GM06990 (cell line): ENCODE results near the gene CTNNA2.
"Not testable (repeated sequence)": the region's sequence is repeated elsewhere in the genome, so short reads cannot be mapped to it uniquely, and the experiment has no call there.

Experiments used
- DNase-seq: peaks from one replicate; pipeline ENCODE4 v3.0.0-alpha.2; 2011; ENCODE audit not compliant: insufficient read length; ENCODE audit errors: extremely low read depth
- H3K27me3 ChIP-seq: replicated peaks from 2 replicates; pipeline ENCODE4 v1.6.0; 2011; ENCODE audit warnings: low read length; ENCODE audit not compliant: control insufficient read depth, insufficient read depth
- H3K36me3 ChIP-seq: 2 replicates; pipeline ENCODE4 v1.5.1; 2011; ENCODE audit warnings: low read length; ENCODE audit not compliant: control insufficient read depth, insufficient read depth
- H3K4me3 ChIP-seq: replicated peaks from 2 replicates; pipeline ENCODE4 v1.5.1; 2011; ENCODE audit warnings: low read depth, mild to moderate bottlenecking, control low read depth, low read length
- TF ChIP-seq, protein P1 (sequence below): IDR thresholded peaks from 2 replicates; pipeline ENCODE4 v1.5.1; 2011; ENCODE audit warnings: low read length, control low read depth, mild to moderate bottlenecking, inconsistent platforms; ENCODE audit not compliant: insufficient read depth, poor library complexity, severe bottlenecking

CTNNA2 gene

DNA sequence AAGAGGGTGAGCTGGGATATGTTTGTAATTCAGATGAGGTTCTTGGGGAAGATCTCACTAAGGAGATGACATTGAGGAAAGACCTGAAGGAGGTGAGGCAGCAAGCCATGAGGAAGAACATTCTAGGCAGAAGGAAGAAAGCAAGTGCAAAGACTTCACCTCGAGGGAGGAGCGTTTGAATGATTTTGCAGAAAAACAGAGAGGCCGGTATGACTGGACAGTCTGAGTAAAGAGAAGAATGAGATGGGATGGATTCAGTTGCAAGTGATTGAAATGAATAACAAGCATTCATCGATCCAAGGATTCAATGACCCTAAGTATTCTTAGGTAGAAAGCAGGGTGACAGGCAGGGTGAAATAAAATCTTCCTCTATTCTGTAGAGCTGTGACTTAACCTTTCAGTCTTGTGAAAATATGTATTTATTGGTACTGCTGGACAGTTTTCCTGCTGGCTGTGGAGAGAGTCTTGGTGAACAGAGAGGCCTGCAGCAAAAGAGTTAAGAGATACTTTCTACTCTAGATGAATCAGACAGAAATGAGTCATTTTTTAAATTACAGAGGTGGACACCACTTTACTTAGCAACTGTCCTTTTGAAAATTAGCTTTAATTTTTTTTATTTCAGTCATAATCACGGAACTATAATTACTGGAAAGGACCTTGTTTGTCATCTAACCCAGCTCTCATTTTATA, 513.3 kb downstream of the CTNNA2 start:
- Histone ChIP-seq H3K4me3 (no peak overlapping the region), H3K27me3 (no peaks in the 10 kb centered on the region), H3K36me3 (no peaks in the 10 kb centered on the region)
- no peak for DNase-seq
- TF ChIP-seq, protein P1, sequence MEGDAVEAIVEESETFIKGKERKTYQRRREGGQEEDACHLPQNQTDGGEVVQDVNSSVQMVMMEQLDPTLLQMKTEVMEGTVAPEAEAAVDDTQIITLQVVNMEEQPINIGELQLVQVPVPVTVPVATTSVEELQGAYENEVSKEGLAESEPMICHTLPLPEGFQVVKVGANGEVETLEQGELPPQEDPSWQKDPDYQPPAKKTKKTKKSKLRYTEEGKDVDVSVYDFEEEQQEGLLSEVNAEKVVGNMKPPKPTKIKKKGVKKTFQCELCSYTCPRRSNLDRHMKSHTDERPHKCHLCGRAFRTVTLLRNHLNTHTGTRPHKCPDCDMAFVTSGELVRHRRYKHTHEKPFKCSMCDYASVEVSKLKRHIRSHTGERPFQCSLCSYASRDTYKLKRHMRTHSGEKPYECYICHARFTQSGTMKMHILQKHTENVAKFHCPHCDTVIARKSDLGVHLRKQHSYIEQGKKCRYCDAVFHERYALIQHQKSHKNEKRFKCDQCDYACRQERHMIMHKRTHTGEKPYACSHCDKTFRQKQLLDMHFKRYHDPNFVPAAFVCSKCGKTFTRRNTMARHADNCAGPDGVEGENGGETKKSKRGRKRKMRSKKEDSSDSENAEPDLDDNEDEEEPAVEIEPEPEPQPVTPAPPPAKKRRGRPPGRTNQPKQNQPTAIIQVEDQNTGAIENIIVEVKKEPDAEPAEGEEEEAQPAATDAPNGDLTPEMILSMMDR, result no peak

DNA sequence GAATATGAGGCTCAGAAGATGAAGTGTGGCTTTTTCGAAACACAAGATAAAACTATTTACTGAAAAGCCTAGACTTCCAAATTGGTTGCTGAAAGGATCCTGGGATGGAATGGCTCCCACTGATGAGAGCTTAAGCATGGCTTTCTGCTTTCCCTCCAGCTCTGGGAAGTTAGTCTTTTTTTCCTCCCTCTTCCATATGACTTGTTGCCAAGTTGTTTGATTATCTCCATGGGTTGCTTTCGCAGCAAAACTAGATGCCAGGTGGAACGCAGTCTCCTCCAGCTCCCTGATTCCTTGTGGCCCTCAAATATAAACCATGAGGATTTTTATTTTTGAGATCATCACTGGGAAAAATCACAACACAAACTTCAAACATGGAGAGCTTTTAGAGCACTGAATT, 515.2 kb downstream of the CTNNA2 start:
- Histone ChIP-seq H3K4me3 (no peak overlapping the region), H3K27me3 (no peaks in the 10 kb centered on the region), H3K36me3 (no peaks in the 10 kb centered on the region)
- no peak for DNase-seq
- TF ChIP-seq, protein P1, result no peak

DNA sequence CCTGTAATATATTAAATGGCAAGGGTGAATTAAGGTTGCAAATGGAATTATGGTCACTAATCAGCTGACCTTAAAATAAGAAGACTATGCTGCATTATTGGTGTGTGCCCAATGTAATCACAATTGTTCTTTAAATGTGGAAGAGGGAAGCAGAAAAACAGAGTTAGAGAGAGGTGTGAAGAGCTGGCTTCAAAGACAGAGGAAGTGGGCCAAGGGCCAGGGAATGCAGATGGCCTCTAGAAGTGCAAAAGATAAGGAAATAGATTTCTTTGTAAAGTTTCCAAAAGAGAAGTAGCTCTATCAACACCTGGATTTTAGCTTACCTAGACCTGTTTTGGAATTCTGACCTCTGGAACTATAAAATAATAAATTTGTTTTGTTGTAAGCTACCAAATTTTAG, 515.7 kb downstream of the CTNNA2 start:
- no peak for DNase-seq
- Histone ChIP-seq H3K4me3 (no peak overlapping the region), H3K36me3 (no peaks in the 10 kb centered on the region), H3K27me3 (no peaks in the 10 kb centered on the region)
- TF ChIP-seq, protein P1, result no peak

DNA sequence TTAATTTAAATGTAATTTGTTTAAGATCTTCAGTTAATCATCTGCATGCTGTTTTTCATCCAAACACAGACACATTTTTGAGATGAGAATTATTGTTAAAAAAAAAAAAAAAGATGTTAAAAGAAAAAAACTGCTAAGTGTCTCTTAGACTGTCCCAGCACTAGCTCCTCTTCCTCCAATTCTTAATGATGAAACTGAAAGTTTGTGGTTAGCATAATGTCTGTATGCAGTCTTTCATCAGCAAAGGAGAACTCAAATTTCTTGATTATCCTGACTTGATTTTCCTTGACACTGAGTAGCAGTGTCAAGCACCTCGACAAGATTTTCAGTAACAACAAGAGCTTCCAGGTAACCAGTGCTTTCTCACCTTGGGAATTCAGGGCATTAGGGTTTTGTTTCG, 517.3 kb downstream of the CTNNA2 start:
- Histone ChIP-seq H3K36me3 (no peaks in the 10 kb centered on the region), H3K27me3 (no peaks in the 10 kb centered on the region), H3K4me3 (no peak overlapping the region)
- DNase-seq, result no peak
- TF ChIP-seq, protein P1, result no peak

DNA sequence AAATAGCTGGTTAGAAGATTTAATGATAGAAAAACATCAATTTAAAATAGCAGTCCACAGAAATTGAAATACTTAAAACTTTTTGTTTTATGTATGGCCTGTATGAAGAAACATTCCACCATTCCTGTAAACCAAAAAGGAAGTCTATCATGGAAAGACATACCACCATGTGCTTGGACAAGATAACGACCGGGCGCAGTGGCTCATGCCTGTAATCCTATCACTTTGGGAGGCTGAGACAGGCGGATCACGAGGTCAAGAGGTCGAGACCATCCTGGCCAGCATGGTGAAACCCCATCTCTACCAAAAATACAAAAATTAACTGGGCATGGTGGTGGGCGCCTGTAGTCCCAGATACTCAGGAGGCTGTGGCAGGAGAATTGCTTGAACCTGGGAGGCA, 519.8 kb downstream of the CTNNA2 start:
- not testable (repeated sequence) for H3K4me3 ChIP-seq, H3K36me3 ChIP-seq, H3K27me3 ChIP-seq, DNase-seq

DNA sequence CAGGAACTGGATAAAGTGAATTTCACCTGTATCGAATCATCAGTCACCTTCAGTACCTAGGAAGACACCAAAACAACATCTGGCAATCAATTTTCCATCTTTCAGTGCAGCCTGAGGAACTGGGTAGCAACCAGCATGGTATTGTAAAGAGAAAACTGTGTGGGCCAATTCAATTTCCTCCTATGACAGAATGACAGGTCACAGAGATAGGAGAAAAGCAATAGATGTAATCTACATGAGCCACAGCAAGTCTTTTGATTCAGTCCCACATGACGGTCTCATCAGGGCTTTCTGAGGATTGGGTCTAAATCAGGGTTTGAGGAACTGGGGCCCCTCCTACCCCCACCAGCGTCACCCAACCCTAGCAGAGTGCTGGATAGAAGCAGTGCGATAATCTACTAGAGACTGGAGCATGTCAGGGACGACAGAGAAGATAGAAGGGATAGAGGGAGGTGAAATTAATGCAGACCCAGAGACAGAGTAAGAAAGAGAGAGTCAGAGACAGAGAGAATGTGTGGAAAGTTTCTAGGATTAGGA, 523.0 kb downstream of the CTNNA2 start:
- TF ChIP-seq, protein P1, result no peak
- Histone ChIP-seq H3K27me3 (no peaks in the 10 kb centered on the region), H3K4me3 (no peak overlapping the region), H3K36me3 (no peaks in the 10 kb centered on the region)
- no peak for DNase-seq
